Measurements from ENCODE around the gene PRDM16. TPM values are rescaled to one million over a fixed set of nuclear protein-coding genes. Genes with fewer than 3 reads are reported as not detected.

Gene PRDM16
- total RNA-seq, 1 experiment from 2014 or later = 6.1 TPM

DNA sequence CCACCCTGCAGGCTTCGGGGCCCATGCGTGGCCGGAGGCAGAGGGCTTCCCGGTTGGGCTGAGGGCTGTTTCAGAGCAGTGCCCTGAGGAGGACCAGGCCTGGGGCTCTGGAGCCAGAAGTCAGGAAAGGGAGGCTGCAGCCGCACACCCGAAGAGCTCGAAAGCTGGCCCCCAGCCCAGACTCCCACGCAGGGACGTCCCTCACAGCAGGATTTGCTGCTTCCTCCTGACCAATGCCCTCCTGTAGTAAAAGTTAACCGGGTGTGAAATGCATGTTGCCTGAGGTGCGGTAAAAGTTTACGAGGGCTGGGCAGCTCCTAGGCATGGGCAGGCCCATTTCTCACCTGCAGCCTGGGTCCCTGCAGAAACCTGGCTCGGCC, 283.9 kb downstream of the PRDM16 start (continued):
- TF ChIP-seq, protein P1, sequence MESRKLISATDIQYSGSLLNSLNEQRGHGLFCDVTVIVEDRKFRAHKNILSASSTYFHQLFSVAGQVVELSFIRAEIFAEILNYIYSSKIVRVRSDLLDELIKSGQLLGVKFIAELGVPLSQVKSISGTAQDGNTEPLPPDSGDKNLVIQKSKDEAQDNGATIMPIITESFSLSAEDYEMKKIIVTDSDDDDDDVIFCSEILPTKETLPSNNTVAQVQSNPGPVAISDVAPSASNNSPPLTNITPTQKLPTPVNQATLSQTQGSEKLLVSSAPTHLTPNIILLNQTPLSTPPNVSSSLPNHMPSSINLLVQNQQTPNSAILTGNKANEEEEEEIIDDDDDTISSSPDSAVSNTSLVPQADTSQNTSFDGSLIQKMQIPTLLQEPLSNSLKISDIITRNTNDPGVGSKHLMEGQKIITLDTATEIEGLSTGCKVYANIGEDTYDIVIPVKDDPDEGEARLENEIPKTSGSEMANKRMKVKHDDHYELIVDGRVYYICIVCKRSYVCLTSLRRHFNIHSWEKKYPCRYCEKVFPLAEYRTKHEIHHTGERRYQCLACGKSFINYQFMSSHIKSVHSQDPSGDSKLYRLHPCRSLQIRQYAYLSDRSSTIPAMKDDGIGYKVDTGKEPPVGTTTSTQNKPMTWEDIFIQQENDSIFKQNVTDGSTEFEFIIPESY (IDR thresholded peaks at IDR 0.05; ENCODE audit: extremely low read depth, insufficient replicate concordance, low read length) = no peak

DNA sequence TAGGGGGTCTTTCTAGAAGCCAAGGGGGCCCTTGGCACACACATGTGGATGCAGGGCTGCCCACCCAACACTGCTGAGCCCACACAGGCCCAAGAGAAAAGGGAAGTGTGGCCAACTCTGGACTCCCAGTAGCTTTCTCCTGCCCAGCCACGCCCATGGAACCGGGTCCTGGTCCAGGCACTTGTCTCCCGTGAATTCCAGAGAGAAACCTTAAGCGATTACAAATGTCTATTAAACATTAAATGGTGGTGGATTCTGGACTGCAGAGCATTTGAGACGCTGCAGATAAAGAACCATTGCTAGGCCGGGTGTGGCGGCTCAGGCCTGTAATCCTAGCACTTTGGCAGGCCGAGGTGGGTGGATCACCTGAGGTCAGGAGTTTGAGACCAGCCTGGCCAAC, 284.9 kb downstream of the PRDM16 start:
- DNase-seq (ENCODE audit: low read depth, low spot score) = no peak
- H3K36me3 ChIP-seq (ENCODE audit: control insufficient read depth in 1 of 2, insufficient read depth in 2 of 2, low read length in 2 of 2) = no peaks in the 10 kb centered on the region
- no peak overlapping the region for H3K4me3 ChIP-seq (replicated peaks in 1 of 2; ENCODE audit: low read depth in 1 of 2, low read length in 2 of 2)
- no peaks in the 10 kb centered on the region for H3K27me3 ChIP-seq (ENCODE audit: insufficient read depth, low read length)
- H3K9me3 ChIP-seq (ENCODE audit: control insufficient read depth in 1 of 2, insufficient read depth in 1 of 2, low read depth in 1 of 2, low read length in 2 of 2) = no peaks in the 10 kb centered on the region
- POLR2A ChIA-PET = no interaction called here
- intact Hi-C loops (cut with micrococcal nuclease) = no loop called here
- H4K20me1 ChIP-seq (ENCODE audit: insufficient read depth) = no peaks in the 10 kb centered on the region
- BruUV-seq (replicated peaks) = no TSS peak
- H3K27ac ChIP-seq (ENCODE audit: low read depth, low read length) = no peak overlapping the region
- H2AFZ ChIP-seq (ENCODE audit: low read depth, low read length, poor library complexity, severe bottlenecking) = no peak overlapping the region
- H3K9ac ChIP-seq (ENCODE audit: low read length) = no peak overlapping the region
- no peak for ATAC-seq
- CTCF ChIA-PET = no interaction called here
- H3K4me2 ChIP-seq (ENCODE audit: low read length) = no peak overlapping the region
- RAD21 ChIA-PET (ENCODE audit: low non-redundant PET in 1 of 2, low total read pairs in 2 of 2, uncharacterized antibody in 2 of 2, unreplicated experiment in 2 of 2) = no interaction called here
- H3K79me2 ChIP-seq (ENCODE audit: insufficient read depth, low read length) = no peaks in the 10 kb centered on the region
- no peaks in the 10 kb centered on the region for H3K9me2 ChIP-seq (ENCODE audit: insufficient read depth)
- H3K4me1 ChIP-seq (ENCODE audit: control insufficient read depth in 1 of 2, insufficient read depth in 2 of 2, low read length in 2 of 2) = no peaks in the 10 kb centered on the region
- TF ChIP-seq RAD21 (IDR thresholded peaks at IDR 0.05; ENCODE audit: low read depth) (no peak), POLR2AphosphoS5 (IDR thresholded peaks at IDR 0.05; ENCODE audit: low read depth, low read length) (no peak), POLR2A (IDR thresholded peaks at IDR 0.05; ENCODE audit: borderline replicate concordance, extremely low read depth, insufficient read depth, insufficient read length) (no peak), FOSL1 (IDR thresholded peaks at IDR 0.05; ENCODE audit: low read depth) (no peak), TCF7L2 (IDR thresholded peaks at IDR 0.05; ENCODE audit: borderline replicate concordance, extremely low read depth, insufficient read depth, insufficient read length) (no peak), ELF1 (IDR thresholded peaks at IDR 0.05; ENCODE audit: borderline replicate concordance, low read depth) (no peak), SRF (IDR thresholded peaks at IDR 0.05; ENCODE audit: low read depth) (no peak), ZNF274 (IDR thresholded peaks at IDR 0.05; ENCODE audit: low read depth, low read length) (no peak), ZFX (IDR thresholded peaks at IDR 0.05) (no peak), MAX (IDR thresholded peaks at IDR 0.05) (no peak), CEBPB (IDR thresholded peaks at IDR 0.05; ENCODE audit: low read depth) (no peak)
- TF ChIP-seq, protein P2, sequence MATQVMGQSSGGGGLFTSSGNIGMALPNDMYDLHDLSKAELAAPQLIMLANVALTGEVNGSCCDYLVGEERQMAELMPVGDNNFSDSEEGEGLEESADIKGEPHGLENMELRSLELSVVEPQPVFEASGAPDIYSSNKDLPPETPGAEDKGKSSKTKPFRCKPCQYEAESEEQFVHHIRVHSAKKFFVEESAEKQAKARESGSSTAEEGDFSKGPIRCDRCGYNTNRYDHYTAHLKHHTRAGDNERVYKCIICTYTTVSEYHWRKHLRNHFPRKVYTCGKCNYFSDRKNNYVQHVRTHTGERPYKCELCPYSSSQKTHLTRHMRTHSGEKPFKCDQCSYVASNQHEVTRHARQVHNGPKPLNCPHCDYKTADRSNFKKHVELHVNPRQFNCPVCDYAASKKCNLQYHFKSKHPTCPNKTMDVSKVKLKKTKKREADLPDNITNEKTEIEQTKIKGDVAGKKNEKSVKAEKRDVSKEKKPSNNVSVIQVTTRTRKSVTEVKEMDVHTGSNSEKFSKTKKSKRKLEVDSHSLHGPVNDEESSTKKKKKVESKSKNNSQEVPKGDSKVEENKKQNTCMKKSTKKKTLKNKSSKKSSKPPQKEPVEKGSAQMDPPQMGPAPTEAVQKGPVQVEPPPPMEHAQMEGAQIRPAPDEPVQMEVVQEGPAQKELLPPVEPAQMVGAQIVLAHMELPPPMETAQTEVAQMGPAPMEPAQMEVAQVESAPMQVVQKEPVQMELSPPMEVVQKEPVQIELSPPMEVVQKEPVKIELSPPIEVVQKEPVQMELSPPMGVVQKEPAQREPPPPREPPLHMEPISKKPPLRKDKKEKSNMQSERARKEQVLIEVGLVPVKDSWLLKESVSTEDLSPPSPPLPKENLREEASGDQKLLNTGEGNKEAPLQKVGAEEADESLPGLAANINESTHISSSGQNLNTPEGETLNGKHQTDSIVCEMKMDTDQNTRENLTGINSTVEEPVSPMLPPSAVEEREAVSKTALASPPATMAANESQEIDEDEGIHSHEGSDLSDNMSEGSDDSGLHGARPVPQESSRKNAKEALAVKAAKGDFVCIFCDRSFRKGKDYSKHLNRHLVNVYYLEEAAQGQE (IDR thresholded peaks at IDR 0.05; ENCODE audit: low read depth) = no peak
- TF ChIP-seq, protein P3, sequence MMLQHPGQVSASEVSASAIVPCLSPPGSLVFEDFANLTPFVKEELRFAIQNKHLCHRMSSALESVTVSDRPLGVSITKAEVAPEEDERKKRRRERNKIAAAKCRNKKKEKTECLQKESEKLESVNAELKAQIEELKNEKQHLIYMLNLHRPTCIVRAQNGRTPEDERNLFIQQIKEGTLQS (IDR thresholded peaks at IDR 0.05) = no peak
- TF ChIP-seq, protein P1 (IDR thresholded peaks at IDR 0.05; ENCODE audit: extremely low read depth, insufficient replicate concordance, low read length) = no peak
- TF ChIP-seq, protein P4, sequence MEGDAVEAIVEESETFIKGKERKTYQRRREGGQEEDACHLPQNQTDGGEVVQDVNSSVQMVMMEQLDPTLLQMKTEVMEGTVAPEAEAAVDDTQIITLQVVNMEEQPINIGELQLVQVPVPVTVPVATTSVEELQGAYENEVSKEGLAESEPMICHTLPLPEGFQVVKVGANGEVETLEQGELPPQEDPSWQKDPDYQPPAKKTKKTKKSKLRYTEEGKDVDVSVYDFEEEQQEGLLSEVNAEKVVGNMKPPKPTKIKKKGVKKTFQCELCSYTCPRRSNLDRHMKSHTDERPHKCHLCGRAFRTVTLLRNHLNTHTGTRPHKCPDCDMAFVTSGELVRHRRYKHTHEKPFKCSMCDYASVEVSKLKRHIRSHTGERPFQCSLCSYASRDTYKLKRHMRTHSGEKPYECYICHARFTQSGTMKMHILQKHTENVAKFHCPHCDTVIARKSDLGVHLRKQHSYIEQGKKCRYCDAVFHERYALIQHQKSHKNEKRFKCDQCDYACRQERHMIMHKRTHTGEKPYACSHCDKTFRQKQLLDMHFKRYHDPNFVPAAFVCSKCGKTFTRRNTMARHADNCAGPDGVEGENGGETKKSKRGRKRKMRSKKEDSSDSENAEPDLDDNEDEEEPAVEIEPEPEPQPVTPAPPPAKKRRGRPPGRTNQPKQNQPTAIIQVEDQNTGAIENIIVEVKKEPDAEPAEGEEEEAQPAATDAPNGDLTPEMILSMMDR (IDR thresholded peaks at IDR 0.05 in 2 of 3, conservative IDR thresholded peaks at IDR 0.05 in 1 of 3; ENCODE audit: borderline replicate concordance in 1 of 3, insufficient read depth in 1 of 3, low read depth in 2 of 3, low read length in 2 of 3) = no peak
